GM19023 (cell line): ENCODE data around the gene RIPPLY2.

ENCODE experiments used
- ATAC-seq: cut with Tn5 transposase; IDR thresholded peaks from one replicate; pipeline ENCODE4 v1.9.1; 2021; ENCODE audit warnings: mild to moderate bottlenecking, moderate library complexity; ENCODE audit not compliant: unreplicated experiment

RIPPLY2 gene

DNA sequence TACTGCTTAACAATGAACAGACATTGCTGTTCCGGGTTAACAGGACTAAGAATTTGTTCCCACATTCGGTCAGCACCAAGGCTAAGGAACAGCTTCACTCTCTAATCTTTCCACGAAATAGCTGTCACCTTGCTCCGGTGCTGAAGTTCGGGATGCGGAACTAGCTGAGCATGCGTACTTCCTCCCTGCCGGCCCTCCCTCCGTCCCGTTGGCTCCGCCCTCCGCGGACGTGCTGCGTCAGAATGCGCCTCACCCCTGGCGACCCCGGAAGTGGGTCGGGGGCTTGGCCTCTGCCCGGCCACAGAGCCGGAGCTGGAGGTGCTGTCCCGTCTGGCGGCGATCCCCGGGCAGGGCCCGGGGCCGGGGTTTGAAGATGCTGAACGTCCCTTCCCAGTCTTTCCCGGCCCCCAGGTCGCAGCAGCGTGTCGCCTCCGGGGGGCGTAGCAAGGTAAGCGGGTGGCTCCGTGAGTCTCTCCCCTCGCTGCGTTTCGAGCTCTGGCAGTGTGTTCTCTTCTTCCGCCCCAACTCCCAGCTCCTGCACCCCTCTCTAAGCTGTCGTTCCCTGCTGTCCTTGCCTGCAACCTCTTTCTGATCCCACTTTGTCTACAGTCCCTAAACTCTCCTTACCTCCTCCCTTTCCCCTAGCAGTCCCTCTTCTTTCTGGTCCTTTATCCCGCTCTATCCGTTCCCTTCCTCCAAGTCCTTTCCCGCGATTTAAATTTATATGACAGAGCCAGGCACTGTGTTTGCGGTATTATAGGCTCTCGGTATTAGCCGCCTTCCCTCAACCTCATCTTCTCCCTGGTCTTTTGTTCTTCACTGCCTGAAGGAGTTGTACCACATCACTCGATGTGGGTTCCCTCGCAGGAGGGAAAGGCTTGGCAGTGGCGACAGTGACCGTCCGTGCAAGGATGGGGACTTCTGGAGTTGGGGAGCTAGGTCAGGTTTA lies 6.5 kb downstream of the RIPPLY2 start, which contains the start of gene CYB5R4:
CYB5R4 (plus strand) TSS at position 280 of the 949 bp plus-strand sequence; CDS start at position 374, 94 bp downstream.
- ATAC-seq = peak; percentile 99

DNA sequence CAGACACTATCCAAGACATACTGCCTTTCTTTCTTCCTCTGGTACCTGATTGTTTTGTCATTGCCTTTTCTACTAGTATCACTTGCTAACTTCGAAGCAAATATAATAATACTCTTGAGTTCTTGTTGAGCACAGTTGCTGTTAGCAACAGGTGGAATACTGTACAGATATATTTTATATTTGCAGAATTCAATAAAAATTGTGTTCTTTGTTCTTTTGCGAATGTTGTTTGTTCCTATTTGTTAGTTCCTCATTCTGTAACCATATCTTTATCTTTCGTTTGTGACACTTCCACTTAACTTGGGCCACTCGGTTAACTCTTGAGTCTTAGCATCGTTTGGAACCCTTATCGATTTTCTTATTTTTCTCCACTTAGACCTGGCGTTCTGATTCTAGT lies 7.2 kb downstream of the RIPPLY2 start:
- ATAC-seq = no peak

- no peak for ATAC-seq
These were observed 7.8 kb downstream of the RIPPLY2 start for GRCh38 chr6:83860782-83861495.

- ATAC-seq = no peak
These were observed 9.8 kb downstream of the RIPPLY2 start for GRCh38 chr6:83862776-83863471.

DNA sequence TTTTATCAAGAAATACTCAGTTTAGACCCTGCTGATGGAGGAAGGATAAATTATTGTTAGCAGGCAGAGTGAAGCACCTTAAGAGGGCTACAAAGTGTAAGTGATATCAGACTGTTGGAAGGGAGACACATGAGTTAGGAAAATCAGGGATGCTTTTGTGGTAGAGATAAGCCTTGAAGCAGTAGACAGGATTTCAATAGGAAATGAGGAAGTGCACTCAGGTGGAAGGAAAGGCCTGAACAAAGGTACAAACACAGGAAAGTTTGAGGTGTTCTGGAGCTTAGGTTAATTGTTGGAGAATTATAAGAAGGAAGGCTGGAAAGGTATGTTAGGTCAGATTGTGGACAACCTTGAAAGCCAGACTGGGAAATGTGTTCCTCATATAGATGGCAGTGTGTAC lies 13.9 kb downstream of the RIPPLY2 start:
- no peak for ATAC-seq

GRCh38 chr6:83867527-83868161 lies 14.5 kb downstream of the RIPPLY2 start:
- ATAC-seq = no peak

- no peak for ATAC-seq
These were observed 15.5 kb downstream of the RIPPLY2 start for GRCh38 chr6:83868639-83869038.

DNA sequence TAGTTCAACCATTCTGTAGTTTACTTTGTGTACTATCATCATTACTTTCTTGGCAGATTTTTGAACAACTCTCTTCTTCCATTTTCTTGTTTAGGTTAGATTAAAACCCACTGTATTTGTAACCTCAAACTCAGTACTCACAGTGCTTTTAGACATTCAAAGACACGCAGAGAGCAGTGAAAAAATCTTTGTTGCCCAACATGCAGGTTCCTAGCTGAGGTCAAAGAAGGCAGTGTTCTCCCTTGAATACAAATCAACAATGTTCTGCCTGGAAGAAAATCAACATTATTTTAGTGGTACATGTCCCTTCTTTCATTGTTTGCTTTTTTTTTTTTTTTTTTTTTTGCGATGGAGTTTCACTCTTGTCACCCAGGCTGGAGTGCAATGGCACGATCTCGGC lies 17.5 kb downstream of the RIPPLY2 start:
- ATAC-seq = no peak

- no peak for ATAC-seq
These were observed 19.4 kb downstream of the RIPPLY2 start for GRCh38 chr6:83872386-83873118.

- no peak for ATAC-seq
These were observed 20.7 kb downstream of the RIPPLY2 start for GRCh38 chr6:83873869-83874268.

DNA sequence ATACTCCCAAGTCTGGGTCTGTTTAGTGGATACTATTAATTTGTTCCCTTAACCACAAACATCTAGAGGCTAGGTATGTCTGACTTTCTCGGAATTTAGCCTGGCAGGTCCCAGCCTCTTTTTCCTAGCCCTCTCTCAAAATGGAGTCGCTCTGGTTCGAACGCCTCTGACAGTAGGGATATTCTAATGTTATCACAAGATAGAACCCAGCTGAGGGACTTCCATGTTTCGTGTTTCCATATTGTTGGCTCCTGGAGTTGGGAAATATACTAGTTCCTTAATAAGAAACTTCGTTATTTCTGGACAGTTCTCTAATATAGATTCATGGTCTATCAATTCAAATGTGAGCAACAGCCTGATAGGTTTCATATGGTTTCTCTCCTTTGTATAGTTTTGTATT lies 22.7 kb downstream of the RIPPLY2 start:
- ATAC-seq = no peak

- no peak for ATAC-seq
These were observed 25.9 kb downstream of the RIPPLY2 start for GRCh38 chr6:83878902-83879644.

GRCh38 chr6:83879746-83880145 lies 26.6 kb downstream of the RIPPLY2 start:
- ATAC-seq = no peak

DNA sequence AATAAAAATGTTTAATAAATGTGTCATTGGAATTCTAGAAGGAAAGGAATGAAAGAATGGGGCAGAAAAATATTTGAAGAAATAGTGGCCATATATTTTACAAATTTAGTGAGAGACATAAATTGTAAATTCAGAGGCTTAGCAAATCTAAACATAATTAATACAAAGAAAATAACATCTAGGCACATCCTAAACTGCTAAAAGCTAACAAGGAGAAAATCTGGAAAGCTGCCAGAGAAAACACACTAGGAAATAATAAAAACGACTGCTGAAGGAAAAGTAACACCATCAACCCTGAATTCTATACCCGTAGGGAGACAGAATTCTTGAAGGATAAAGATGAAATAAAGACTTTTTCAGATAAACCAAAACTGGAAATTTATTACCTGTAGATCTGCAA lies 30.1 kb downstream of the RIPPLY2 start:
- ATAC-seq = no peak

DNA sequence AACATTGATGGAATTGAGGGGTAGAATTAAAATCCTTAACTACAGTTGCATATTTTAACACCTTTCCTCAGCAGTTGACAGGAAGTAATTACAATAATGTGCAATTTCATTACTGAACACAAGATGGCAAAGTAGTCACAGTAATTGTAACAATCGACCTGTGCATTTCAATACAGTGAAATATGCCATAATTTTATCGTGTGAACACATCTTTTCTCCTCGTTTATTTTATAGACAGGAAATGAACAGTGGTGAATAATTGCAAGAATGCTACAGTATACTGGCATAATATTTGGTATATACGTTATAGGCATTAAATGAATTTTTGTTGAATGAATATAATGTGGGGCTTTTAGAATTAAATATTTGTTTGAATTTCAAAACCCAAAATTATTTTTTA lies 31.4 kb downstream of the RIPPLY2 start:
- peak; percentile 82 for ATAC-seq

GRCh38 chr6:83885984-83886383 lies 32.8 kb downstream of the RIPPLY2 start:
- ATAC-seq = no peak

- ATAC-seq = no peak
These were observed 36.5 kb downstream of the RIPPLY2 start for GRCh38 chr6:83889621-83890020.

GRCh38 chr6:83890520-83890919 lies 37.4 kb downstream of the RIPPLY2 start:
- no peak for ATAC-seq

DNA sequence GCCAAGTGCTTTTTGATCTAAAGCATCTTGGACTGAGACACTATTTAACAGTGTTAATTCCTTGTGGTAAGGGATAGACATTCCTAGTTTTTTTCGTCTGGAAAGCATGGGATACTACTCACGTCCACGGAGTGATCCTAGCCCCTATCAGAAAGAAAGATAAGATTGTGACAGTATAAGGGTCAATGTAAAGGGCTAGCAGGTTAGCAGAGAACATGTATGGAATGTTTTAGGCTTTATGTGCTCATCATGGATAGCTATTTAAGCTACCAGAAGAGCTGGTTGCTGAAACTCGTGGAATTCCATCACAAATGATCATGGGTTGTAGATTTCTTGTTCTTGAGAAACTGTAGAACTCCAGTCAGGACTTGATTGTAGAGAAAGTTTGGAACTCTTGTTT lies 38.4 kb downstream of the RIPPLY2 start:
- ATAC-seq = no peak
